Lung (tissue), 12 donors: Measurements from ENCODE around the gene WNK2. TPM values are rescaled to one million over a fixed set of nuclear protein-coding genes. Genes with fewer than 3 reads are reported as not detected.

Experiments
- ATAC-seq: fragments of 200-7000 bp; cut with Tn5 transposase; one replicate; pipeline ENCODE4 v1.9.1; 2020; ENCODE audit warnings: moderate number of reproducible peaks; ENCODE audit not compliant: insufficient read depth, low FRiP score
- DNase-seq, 3 donors: peaks; one replicate each; pipeline ENCODE4 v3.0.0-alpha.2; 2013 to 2017
- H3K27ac ChIP-seq, 2 donors: one replicate each; pipeline ENCODE4 v1.5.1; 2013; ENCODE audit warnings: mild to moderate bottlenecking in 2 of 2, moderate library complexity in 2 of 2, control low read depth in 1 of 2, inconsistent platforms in 1 of 2, low read depth in 1 of 2, low read length in 1 of 2
- H3K27me3 ChIP-seq, 3 donors: one replicate each; pipeline ENCODE4 v1.5.1; 2013; ENCODE audit warnings: low read length in 2 of 3; ENCODE audit not compliant: control insufficient read depth in 3 of 3, insufficient read depth in 3 of 3
- H3K36me3 ChIP-seq, 4 donors: one replicate each; pipeline ENCODE4 v1.5.1; 2013; ENCODE audit warnings: low read length in 4 of 4, mild to moderate bottlenecking in 1 of 4, moderate library complexity in 1 of 4; ENCODE audit not compliant: control insufficient read depth in 4 of 4, insufficient read depth in 4 of 4
- H3K4me1 ChIP-seq, 5 donors: one replicate each; pipeline ENCODE4 v1.5.1; 2013; ENCODE audit warnings: low read length in 5 of 5, mild to moderate bottlenecking in 2 of 5, moderate library complexity in 1 of 5; ENCODE audit not compliant: control insufficient read depth in 5 of 5, insufficient read depth in 5 of 5
- H3K4me3 ChIP-seq: one replicate; pipeline ENCODE4 v1.5.1; 2013; ENCODE audit warnings: mild to moderate bottlenecking, control low read depth, moderate library complexity
- H3K9ac ChIP-seq, 2 donors: one replicate each; pipeline ENCODE4 v1.5.1; 2013; ENCODE audit warnings: low read length in 2 of 2, control low read depth in 1 of 2; ENCODE audit not compliant: insufficient read depth in 1 of 2
- H3K9me3 ChIP-seq, 4 donors: one replicate each; pipeline ENCODE4 v1.5.1; 2013; ENCODE audit warnings: low read length in 3 of 4, mild to moderate bottlenecking in 1 of 4, moderate library complexity in 1 of 4; ENCODE audit not compliant: control insufficient read depth in 4 of 4, insufficient read depth in 3 of 4
- WGBS, 2 donors: extraction: QIAGEN DNeasy Blood & Tissue Kit; methylation state at CpG; one replicate each; pipeline ENCODE4 v1.1.7; 2013; 5-methylcytosine and 5-hydroxymethylcytosine counted together
- polyA plus RNA-seq, 2 donors: library from polyadenylated mRNA; stranded (reverse); fragments of 200-250 nt; gene quantifications; one replicate each; pipeline ENCODE4 v1.2.1, GENCODE V29; 2013
- total RNA-seq, 2 donors: library from RNA; depleted of rRNA in 1 of 2; stranded (reverse); fragments of >200 nt in 1 of 2; gene quantifications; one replicate each; pipeline ENCODE4 v1.2.1, GENCODE V29; 2014 to 2021
- TF ChIP-seq, protein P1 (sequence below): IDR thresholded peaks from 2 replicates; pipeline ENCODE4 v1.5.1; 2012; ENCODE audit warnings: mild to moderate bottlenecking; ENCODE audit errors: control extremely low read depth, extremely low read depth
- donor health status: control.
- donor health status: control.
- donor health status: Bipolar disorder and iron deficiency.
- donor health status: healthy.
- donor health status: DM: yes; HTN: yes; CAD: no.

WNK2 gene
- total and polyA plus RNA-seq, 4 donors, result 1.00 to 8.5 (median 2.9) TPM

GRCh38 chr9:93244510-93245436 lies 60.8 kb downstream of the WNK2 start:
- H3K9ac ChIP-seq, result no peak overlapping the region
- peak overlapping the region in 1 of 2 donors; percentile 51 for H3K27ac ChIP-seq
- H3K36me3 ChIP-seq, result no peaks in the 10 kb centered on the region
- H3K27me3 ChIP-seq, result no peaks in the 10 kb centered on the region
- TF ChIP-seq, protein P1, sequence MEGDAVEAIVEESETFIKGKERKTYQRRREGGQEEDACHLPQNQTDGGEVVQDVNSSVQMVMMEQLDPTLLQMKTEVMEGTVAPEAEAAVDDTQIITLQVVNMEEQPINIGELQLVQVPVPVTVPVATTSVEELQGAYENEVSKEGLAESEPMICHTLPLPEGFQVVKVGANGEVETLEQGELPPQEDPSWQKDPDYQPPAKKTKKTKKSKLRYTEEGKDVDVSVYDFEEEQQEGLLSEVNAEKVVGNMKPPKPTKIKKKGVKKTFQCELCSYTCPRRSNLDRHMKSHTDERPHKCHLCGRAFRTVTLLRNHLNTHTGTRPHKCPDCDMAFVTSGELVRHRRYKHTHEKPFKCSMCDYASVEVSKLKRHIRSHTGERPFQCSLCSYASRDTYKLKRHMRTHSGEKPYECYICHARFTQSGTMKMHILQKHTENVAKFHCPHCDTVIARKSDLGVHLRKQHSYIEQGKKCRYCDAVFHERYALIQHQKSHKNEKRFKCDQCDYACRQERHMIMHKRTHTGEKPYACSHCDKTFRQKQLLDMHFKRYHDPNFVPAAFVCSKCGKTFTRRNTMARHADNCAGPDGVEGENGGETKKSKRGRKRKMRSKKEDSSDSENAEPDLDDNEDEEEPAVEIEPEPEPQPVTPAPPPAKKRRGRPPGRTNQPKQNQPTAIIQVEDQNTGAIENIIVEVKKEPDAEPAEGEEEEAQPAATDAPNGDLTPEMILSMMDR, result no peak
- ATAC-seq (no peak), DNase-seq (no peak)
- H3K4me1 ChIP-seq, result no peaks in the 10 kb centered on the region
- no peak overlapping the region for H3K4me3 ChIP-seq
- 80 to 87% methylated on average over 24 of the region's 24 CpGs for WGBS, 2 donors
- peaks cover 0 to 2% (median 0%) of the 10 kb centered on the region in 4 donors for H3K9me3 ChIP-seq

- TF ChIP-seq, protein P1, result no peak
- H3K36me3 ChIP-seq, result no peaks in the 10 kb centered on the region
- 91 to 94% methylated on average over 5 of the region's 5 CpGs for WGBS, 2 donors
- no peak for ATAC-seq
- H3K9ac ChIP-seq, result no peak overlapping the region
- no peak for DNase-seq
- no peaks in the 10 kb centered on the region for H3K4me1 ChIP-seq
- H3K9me3 ChIP-seq, result peaks cover 0 to 2% (median 0%) of the 10 kb centered on the region in 4 donors
- H3K27me3 ChIP-seq, result no peaks in the 10 kb centered on the region
- H3K27ac ChIP-seq, result peak overlapping the region in 1 of 2 donors; percentile 51
- H3K4me3 ChIP-seq, result no peak overlapping the region
These were observed 61.6 kb downstream of the WNK2 start for GRCh38 chr9:93245437-93245970.

- ATAC-seq, result no peak
- no peak for DNase-seq
- H3K4me3 ChIP-seq, result no peak overlapping the region
- H3K27ac ChIP-seq, result no peak overlapping the region
- H3K27me3 ChIP-seq, result no peaks in the 10 kb centered on the region
- H3K9me3 ChIP-seq, result peaks cover 0 to 2% (median 0%) of the 10 kb centered on the region in 4 donors
- 88% methylated on average over 14 of the region's 14 CpGs for WGBS, 2 donors
- TF ChIP-seq, protein P1, result no peak
- no peaks in the 10 kb centered on the region for H3K4me1 ChIP-seq
- no peak overlapping the region for H3K9ac ChIP-seq
- H3K36me3 ChIP-seq, result no peaks in the 10 kb centered on the region
These were observed 62.2 kb downstream of the WNK2 start for GRCh38 chr9:93246111-93246510.
